ENCODE results near the gene CERS2. TPM values are rescaled to one million over a fixed set of nuclear protein-coding genes. Genes with fewer than 3 reads are reported as not detected.

Gene CERS2
- total RNA-seq, 3 donors from 2014 or later (not counting 1 experiment from before 2014, with no cell fraction given): 122 to 129 (median 127) TPM

DNA sequence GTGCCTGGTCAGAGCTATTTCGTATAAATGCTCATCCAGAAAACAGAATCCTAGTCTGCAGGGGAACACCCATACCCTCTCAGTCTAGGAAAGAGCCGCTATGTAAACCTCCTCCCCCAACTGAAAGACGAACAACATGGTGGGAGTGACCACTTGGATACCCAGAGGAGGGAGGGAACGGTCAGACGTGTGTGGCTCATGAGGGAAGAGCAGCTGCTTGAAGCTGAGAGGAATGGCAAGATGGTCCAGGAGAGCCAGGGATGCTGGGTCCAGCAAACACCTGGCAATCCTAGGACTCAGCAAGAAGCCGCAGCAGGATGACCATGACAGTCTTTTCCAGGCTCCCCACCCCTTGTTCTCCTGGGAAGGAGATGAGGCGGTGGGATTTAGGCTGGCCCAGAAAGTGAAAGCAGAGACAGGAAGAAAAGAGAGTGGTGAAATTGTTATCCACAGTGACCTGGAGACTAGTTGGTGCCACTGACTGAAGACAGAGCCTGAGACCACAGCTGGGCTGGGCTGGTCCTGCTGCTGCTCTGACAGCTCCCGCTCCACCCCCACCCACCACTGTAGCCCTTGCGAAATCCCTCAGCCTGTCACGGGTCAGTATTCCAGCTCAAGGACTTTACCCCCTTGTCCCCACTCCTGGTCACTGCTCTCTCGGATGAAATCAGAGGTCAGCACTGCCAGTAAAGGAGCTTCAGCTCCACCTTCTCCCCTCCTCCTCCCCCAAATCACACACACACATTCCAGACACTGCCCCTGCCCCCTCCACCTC lies 3.6 kb downstream of the CERS2 start:
- H3K4me1 ChIP-seq (ENCODE audit: control insufficient read depth, insufficient read depth, low read length): peaks cover 39% of the 10 kb centered on the region
- ATAC-seq: no peak
- H3K27ac Mint-ChIP-seq: peak overlapping the region; percentile 77 to 88
- no peaks in the 10 kb centered on the region for H3K9me3 Mint-ChIP-seq
- no peak overlapping the region for H3K4me3 ChIP-seq (ENCODE audit: low read length)
- H3K27ac ChIP-seq (ENCODE audit: low read length): no peak overlapping the region
- H3K27me3 Mint-ChIP-seq (ENCODE audit: low read depth in 2 of 2): no peaks in the 10 kb centered on the region
- H3K27me3 ChIP-seq (ENCODE audit: control insufficient read depth, insufficient read depth, low read length): no peaks in the 10 kb centered on the region
- H3K36me3 ChIP-seq (ENCODE audit: control insufficient read depth, insufficient read depth, low read length): peaks cover 30% of the 10 kb centered on the region
- peaks cover 7% of the 10 kb centered on the region for H3K36me3 Mint-ChIP-seq
- intact Hi-C loops (cut with micrococcal nuclease): no loop called here
- DNase-seq: no peak
- H3K4me3 Mint-ChIP-seq: peak overlapping the region; percentile 64
- TF ChIP-seq, protein P1, sequence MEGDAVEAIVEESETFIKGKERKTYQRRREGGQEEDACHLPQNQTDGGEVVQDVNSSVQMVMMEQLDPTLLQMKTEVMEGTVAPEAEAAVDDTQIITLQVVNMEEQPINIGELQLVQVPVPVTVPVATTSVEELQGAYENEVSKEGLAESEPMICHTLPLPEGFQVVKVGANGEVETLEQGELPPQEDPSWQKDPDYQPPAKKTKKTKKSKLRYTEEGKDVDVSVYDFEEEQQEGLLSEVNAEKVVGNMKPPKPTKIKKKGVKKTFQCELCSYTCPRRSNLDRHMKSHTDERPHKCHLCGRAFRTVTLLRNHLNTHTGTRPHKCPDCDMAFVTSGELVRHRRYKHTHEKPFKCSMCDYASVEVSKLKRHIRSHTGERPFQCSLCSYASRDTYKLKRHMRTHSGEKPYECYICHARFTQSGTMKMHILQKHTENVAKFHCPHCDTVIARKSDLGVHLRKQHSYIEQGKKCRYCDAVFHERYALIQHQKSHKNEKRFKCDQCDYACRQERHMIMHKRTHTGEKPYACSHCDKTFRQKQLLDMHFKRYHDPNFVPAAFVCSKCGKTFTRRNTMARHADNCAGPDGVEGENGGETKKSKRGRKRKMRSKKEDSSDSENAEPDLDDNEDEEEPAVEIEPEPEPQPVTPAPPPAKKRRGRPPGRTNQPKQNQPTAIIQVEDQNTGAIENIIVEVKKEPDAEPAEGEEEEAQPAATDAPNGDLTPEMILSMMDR (IDR thresholded peaks at IDR 0.05): no peak
- WGBS (ENCODE audit: insufficient coverage): 78% methylated on average over 10 of the region's 11 CpGs
- H3K4me1 Mint-ChIP-seq: peaks cover 39 to 50% of the 10 kb centered on the region in 2 donors
- no peaks in the 10 kb centered on the region for H3K9me3 ChIP-seq (ENCODE audit: control insufficient read depth, insufficient read depth, low read length)

DNA sequence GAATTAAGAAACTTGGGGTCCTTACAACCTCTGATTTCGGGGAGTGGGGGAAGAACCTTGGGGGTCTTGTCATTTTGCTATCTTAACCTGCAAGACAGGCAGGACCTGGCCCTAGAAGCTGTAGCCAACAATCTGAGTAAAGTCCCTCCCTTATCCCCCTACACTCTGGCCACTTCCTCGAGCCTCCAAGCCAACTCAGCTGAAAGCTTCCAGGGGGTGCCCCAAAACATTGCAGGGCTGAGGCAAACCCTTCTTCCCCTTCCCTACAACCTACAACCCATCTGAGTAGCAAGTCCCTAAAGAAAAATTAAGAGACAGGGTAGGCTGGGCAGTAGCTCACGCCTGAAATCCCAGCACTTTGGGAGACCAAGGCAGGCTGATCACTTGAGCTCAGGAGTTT lies 5.0 kb downstream of the CERS2 start:
- Histone ChIP-seq H3K36me3 (ENCODE audit: control insufficient read depth, insufficient read depth, low read length) (peaks cover 41% of the 10 kb centered on the region), H3K4me3 (ENCODE audit: low read length) (no peak overlapping the region), H3K27ac (ENCODE audit: low read length) (no peak overlapping the region), H3K4me1 (ENCODE audit: control insufficient read depth, insufficient read depth, low read length) (peaks cover 32% of the 10 kb centered on the region), H3K9me3 (ENCODE audit: control insufficient read depth, insufficient read depth, low read length) (no peaks in the 10 kb centered on the region), H3K27me3 (ENCODE audit: control insufficient read depth, insufficient read depth, low read length) (no peaks in the 10 kb centered on the region)
- no peak for ATAC-seq
- H3K4me1 Mint-ChIP-seq: peaks cover 39 to 50% of the 10 kb centered on the region in 2 donors
- no peak overlapping the region for H3K27ac Mint-ChIP-seq
- H3K27me3 Mint-ChIP-seq (ENCODE audit: low read depth in 2 of 2): no peaks in the 10 kb centered on the region
- DNase-seq: no peak
- H3K36me3 Mint-ChIP-seq: peaks cover 9% of the 10 kb centered on the region
- H3K4me3 Mint-ChIP-seq: no peak overlapping the region
- intact Hi-C loops (cut with micrococcal nuclease): no loop called here
- H3K9me3 Mint-ChIP-seq: no peaks in the 10 kb centered on the region
- WGBS (ENCODE audit: insufficient coverage): 64% methylated on average over 3 of the region's 3 CpGs
- TF ChIP-seq, protein P1 (IDR thresholded peaks at IDR 0.05): no peak

DNA sequence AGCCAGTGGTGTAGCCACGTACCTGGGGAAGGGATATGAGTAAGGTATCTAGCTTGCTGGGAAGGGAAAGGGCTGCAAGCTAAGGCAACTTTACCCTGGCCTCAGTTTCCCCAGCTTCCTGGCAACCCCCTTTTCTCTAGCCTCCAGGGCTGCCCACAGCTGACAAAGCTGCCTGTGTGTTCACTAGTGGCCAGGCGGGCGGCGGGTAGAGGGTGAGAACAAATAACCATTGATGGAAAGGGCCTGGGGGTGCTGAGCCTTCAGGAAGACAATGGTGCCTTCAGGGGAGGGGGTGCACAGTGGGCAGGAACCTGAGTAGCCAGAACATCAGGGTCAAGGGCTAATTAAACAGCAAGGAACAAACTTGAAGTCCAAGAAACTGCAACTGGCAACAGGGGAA lies 6.1 kb downstream of the CERS2 start:
- no peak for ATAC-seq
- peaks cover 17% of the 10 kb centered on the region for H3K36me3 Mint-ChIP-seq

More for the DNA sequence above, 6.1 kb downstream of the CERS2 start:
- no peak for DNase-seq
- H3K4me1 Mint-ChIP-seq: peaks cover 35 to 46% of the 10 kb centered on the region in 2 donors
- 95% methylated on average over 4 of the region's 4 CpGs for WGBS (ENCODE audit: insufficient coverage)
- Histone ChIP-seq H3K4me3 (ENCODE audit: low read length) (no peak overlapping the region), H3K4me1 (ENCODE audit: control insufficient read depth, insufficient read depth, low read length) (peaks cover 26% of the 10 kb centered on the region), H3K27me3 (ENCODE audit: control insufficient read depth, insufficient read depth, low read length) (no peaks in the 10 kb centered on the region), H3K9me3 (ENCODE audit: control insufficient read depth, insufficient read depth, low read length) (no peaks in the 10 kb centered on the region), H3K36me3 (ENCODE audit: control insufficient read depth, insufficient read depth, low read length) (peaks cover 53% of the 10 kb centered on the region), H3K27ac (ENCODE audit: low read length) (no peak overlapping the region)
- intact Hi-C loops (cut with micrococcal nuclease): no loop called here
- H3K27ac Mint-ChIP-seq: peak overlapping the region in 1 of 2 donors; percentile 68
- TF ChIP-seq, protein P1 (IDR thresholded peaks at IDR 0.05): no peak
- no peaks in the 10 kb centered on the region for H3K27me3 Mint-ChIP-seq (ENCODE audit: low read depth in 2 of 2)
- no peaks in the 10 kb centered on the region for H3K9me3 Mint-ChIP-seq
- no peak overlapping the region for H3K4me3 Mint-ChIP-seq

Data from natural killer cell (primary cell).